Stimulated activated CD4-positive, alpha-beta T cell treated with anti-CD3 and anti-CD28 coated beads, TNF-alpha, amount 100 ng/mL, for 24 hours (primary cell): ENCODE data around the gene LRRC15.

Experiments used
- DNase-seq, 3 experiments: peaks; one replicate each; pipeline ENCODE4 v3.0.0-alpha.2; 2020; ENCODE audit warnings: low read depth in 3 of 3

Gene LRRC15

GRCh38 chr3:194336601-194337355 is 32.8 kb downstream of the LRRC15 start:
- DNase-seq: no peak

DNA sequence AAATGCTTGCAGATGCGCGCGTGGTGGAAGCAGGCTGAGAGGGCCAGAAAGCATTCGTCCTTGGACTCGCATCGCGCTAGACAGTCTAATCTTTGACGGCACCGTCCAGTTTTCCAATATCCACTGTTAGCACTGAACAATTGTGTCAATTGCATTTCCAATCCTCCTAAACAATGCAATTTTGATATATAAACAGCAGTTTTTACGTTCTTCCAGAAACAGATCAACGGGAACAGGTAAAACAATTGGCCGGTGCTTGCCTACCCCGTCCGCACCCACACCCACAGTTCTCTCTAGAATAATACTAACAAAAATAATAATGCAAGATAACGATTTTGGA is 35.6 kb downstream of the LRRC15 start:
- no peak for DNase-seq

DNA sequence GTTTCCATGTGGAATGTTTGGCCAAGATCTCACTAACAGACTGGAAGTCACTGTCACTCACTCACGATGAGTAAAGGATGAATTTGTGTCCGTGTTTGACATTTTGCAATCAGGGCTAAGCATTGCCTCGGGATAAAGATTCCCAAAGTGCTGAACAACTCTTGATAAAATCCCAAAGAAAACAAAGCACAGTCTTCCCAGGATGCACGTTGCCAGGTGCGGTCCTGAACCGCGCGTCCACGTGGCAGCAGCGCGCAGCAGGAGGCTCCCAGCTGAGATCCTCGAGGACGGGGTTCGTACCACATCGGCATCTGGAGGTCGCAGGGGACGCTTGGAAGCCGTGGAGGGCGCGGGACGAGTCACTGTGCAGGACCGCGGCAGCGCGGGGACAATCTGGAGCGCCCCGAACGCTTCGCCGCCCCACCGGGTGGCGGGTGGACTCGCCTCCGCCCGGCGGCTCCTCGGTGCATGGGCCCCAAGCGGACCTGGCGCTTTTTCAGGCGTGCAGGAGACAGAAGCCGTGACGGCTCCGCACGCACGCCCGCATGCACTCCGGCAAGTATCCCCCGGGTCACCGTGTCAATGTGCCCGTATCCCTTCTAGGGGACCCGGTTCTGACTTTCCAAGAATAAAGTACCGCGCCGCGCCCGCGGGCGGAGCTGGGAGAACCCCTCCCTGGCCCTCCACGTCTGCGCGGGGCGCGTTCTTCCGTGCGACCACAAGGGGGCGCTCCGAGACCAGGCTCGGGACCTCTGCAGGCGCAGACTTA is 36.1 kb downstream of the LRRC15 start:
- peak; percentile 83 to 86 (median 85) for DNase-seq

DNA sequence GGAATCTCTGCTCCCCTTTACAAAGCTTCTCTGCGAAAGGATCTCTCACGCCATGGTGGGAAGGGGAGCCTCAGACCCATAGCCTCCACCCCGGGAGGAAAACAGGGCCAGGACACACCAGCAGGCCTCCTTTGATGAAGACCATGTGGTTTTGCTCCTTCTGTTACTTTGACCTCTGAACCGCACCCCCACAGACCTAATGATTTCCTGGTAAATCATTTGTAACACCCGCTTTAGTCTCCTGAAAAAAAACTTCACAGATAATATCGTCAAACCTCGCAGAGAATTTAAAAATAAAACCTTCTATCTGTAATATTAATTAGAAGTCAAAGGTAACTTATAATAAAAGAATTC is 36.7 kb downstream of the LRRC15 start:
- no peak for DNase-seq

- no peak for DNase-seq
These were observed 39.0 kb downstream of the LRRC15 start for GRCh38 chr3:194330579-194330978.

- no peak for DNase-seq
These were observed 39.4 kb downstream of the LRRC15 start for GRCh38 chr3:194330160-194330559.

DNA sequence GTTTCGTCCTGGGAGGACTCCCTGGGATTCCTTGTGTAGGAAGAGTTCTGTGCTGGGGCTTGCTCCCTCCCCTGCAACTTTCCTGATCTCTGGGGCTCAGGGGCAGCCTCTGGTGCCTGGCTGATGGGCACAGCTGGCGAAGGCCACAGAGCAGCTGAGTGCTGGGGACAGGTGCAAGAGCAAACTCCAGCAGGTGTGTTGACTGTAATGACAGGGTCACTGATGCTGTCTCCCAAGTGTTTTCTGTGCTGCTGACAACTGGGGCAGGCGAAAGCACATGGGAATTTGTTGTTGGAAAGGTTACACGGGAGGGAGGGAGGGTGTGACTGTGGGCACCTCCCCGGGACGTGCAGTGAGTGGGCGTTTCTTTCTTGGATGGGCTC is 40.0 kb downstream of the LRRC15 start:
- DNase-seq: no peak

- no peak for DNase-seq
These were observed 40.5 kb downstream of the LRRC15 start for GRCh38 chr3:194328942-194329582.

DNA sequence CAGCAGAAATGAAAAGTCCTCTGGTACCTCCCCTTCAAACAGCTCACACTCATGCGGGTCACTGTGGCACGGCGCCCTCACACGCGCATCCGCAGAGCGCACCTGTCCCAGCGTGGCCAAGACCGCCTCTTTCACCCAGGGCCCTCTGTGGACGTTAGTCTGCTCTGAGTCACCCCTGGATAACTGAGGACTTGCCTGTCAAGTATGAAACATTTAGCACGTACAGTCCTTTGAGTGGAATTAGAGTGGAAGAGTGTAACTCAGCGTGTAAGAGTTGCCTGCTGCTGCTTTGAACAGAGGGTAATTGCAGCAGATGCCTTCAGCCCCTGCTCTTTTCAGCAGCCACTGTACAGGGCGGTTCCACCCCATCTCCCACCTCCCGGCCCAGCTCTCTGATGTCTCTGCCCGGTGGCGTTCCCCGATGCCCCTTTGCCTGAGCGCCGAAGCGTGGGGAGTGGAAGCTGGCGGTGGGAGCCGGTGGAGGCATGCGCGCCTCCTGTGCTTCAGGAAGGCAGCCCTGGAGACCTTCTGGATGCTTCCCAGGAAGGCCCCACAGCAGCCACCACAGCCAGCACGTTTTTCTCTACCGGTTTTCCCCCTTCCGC is 41.4 kb downstream of the LRRC15 start:
- DNase-seq: no peak

- no peak for DNase-seq
These were observed 42.1 kb downstream of the LRRC15 start for GRCh38 chr3:194327218-194328052.

- DNase-seq: no peak
These were observed 42.6 kb downstream of the LRRC15 start for GRCh38 chr3:194326968-194327217.

GRCh38 chr3:194326192-194326967 is 43.2 kb downstream of the LRRC15 start:
- DNase-seq: no peak

GRCh38 chr3:194325424-194326153 is 44.0 kb downstream of the LRRC15 start:
- no peak for DNase-seq

GRCh38 chr3:194324823-194325327 is 44.7 kb downstream of the LRRC15 start:
- no peak for DNase-seq

- no peak for DNase-seq
These were observed 45.5 kb downstream of the LRRC15 start for GRCh38 chr3:194323785-194324735.

GRCh38 chr3:194322678-194323211 is 46.8 kb downstream of the LRRC15 start:
- peak in 1 of 3 experiments; percentile 33 for DNase-seq

DNA sequence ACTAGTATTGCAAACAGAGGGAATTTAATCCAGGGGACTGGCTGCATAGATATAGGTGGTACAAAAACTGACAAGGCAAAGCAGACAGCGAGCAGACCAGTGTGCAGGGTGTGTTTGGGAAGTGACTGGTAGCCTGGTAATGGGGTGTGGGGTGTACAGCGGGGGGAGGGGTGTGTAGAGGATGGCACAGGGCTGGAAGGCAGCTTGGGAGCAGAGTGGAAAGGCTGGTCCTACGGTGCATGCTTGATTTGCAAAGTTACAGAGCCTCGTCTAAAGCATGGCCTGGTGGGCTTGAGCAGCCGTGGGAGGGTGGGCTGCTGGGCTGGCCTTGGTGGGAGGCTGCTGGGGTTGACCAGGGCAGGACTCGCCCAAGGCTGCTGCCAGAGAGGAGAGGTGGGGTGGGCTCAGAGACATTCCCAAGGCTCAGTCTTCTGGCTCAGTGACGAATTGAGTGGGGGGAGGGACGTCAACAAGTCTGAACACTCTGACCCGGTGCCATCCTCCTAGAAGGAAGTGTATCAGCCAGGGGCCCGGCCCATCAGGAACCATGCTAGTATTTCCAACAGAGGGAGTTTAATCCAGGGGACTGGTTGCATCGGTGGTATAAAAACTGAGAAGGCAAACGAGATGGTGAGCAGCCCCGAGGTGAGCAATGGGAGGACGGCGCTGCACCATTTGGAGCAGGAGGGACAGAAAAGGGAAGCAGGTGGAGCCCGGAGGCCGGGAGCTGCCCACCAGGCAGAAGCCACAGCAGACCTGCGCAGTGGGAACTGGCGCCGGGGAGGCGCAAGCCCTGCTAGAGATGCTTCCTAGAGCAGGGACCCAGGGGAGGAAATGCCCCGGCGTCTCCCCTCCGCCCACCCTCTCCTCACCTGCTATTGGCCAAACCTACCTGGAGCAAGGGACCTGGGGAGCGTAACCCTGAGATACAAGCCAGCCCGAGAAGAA is 47.6 kb downstream of the LRRC15 start:
- DNase-seq: no peak
